IMR-90 (cell line): ENCODE data around the gene RHBDD2. TPM values are rescaled to one million over a fixed set of nuclear protein-coding genes. Genes with fewer than 3 reads are reported as not detected.
"Not testable (repeated sequence)": the region's sequence is repeated elsewhere in the genome, so short reads cannot be mapped to it uniquely, and the experiment has no call there.

ENCODE experiments used
- ATAC-seq: fragments of 200-7000 bp; cut with Tn5 transposase; 2 replicates; pipeline ENCODE4 v1.9.1; 2020; ENCODE audit warnings: low read depth, mild to moderate bottlenecking, moderate library complexity
- BruUV-seq: library from RNA; stranded (reverse); fragments of 400-500 nt; replicated peaks from 2 replicates; lab custom pipeline; 2021; lab: Mats Ljungman, UMichigan
- CTCF ChIA-PET: fragments of 300-600 bp; formaldehyde crosslinking; extraction: SDS; loops from one replicate; lab custom pipeline; 2021; ENCODE audit warnings: antibody characterized with exemption; lab: Yijun Ruan, JAX
- POLR2A ChIA-PET: fragments of 300-600 bp; sonication (Branson Sonifier 250); formaldehyde crosslinking; loops from one replicate; lab custom pipeline; 2022; ENCODE audit warnings: antibody characterized with exemption; ENCODE audit not compliant: unreplicated experiment; lab: Charles Lee
- DNase-seq: peaks from one replicate; pipeline ENCODE4 v3.0.0; 2013
- H2AFZ ChIP-seq: replicated peaks from 2 replicates; pipeline ENCODE3; 2013; ENCODE audit warnings: low read length, mild to moderate bottlenecking; ENCODE audit not compliant: poor library complexity
- H2AK5ac ChIP-seq: 2 replicates; pipeline ENCODE4 v1.6.1; 2013; ENCODE audit warnings: low read depth, low read length, inconsistent platforms
- H2AK9ac ChIP-seq: replicated peaks from 2 replicates; pipeline ENCODE3; 2013; ENCODE audit warnings: mild to moderate bottlenecking, low read depth, low read length, moderate library complexity; ENCODE audit not compliant: poor library complexity
- H2BK120ac ChIP-seq: 2 replicates; pipeline ENCODE4 v1.6.1; 2013; ENCODE audit warnings: low read depth, low read length, inconsistent platforms
- H2BK15ac ChIP-seq: 3 replicates; pipeline ENCODE4 v1.6.1; 2013; ENCODE audit warnings: low read depth, low read length, inconsistent platforms
- H2BK20ac ChIP-seq: 2 replicates; pipeline ENCODE4 v1.6.1; 2013; ENCODE audit warnings: low read depth, mild to moderate bottlenecking, inconsistent platforms, low read length, moderate library complexity
- H2BK5ac ChIP-seq: 2 replicates; pipeline ENCODE4 v1.6.1; 2013; ENCODE audit warnings: mild to moderate bottlenecking, low read depth, low read length, inconsistent platforms; ENCODE audit not compliant: poor library complexity, severe bottlenecking
- H3K14ac ChIP-seq: replicated peaks from 2 replicates; pipeline ENCODE4 v1.6.1; 2013; ENCODE audit warnings: low read depth, low read length, inconsistent platforms
- H3K18ac ChIP-seq: 2 replicates; pipeline ENCODE4 v1.6.1; 2013; ENCODE audit warnings: low read depth, low read length, control low read depth
- H3K23ac ChIP-seq: 2 replicates; pipeline ENCODE4 v1.6.1; 2013; ENCODE audit warnings: low read depth, low read length, inconsistent platforms
- H3K27ac ChIP-seq: 2 replicates; pipeline ENCODE4 v1.5.1; 2013; ENCODE audit warnings: mild to moderate bottlenecking, control low read depth, low read length; ENCODE audit not compliant: insufficient read depth
- H3K27me3 ChIP-seq: 2 replicates; pipeline ENCODE4 v1.6.1; 2013; ENCODE audit warnings: low read length; ENCODE audit not compliant: control insufficient read depth, insufficient read depth
- H3K36me3 ChIP-seq: 2 replicates; pipeline ENCODE4 v1.6.1; 2013; ENCODE audit warnings: low read length, mixed read lengths; ENCODE audit not compliant: control insufficient read depth, insufficient read depth
- H3K4ac ChIP-seq: 2 replicates; pipeline ENCODE4 v1.6.1; 2013; ENCODE audit warnings: low read depth, low read length, inconsistent platforms
- H3K4me1 ChIP-seq: 2 replicates; pipeline ENCODE4 v1.6.1; 2013; ENCODE audit warnings: low read length, mixed read lengths; ENCODE audit not compliant: control insufficient read depth, insufficient read depth
- H3K4me2 ChIP-seq: 2 replicates; pipeline ENCODE4 v1.6.1; 2013; ENCODE audit warnings: low read depth, mild to moderate bottlenecking, control low read depth, low read length, moderate library complexity
- H3K4me3 ChIP-seq: 2 replicates; pipeline ENCODE4 v1.5.1; 2013; ENCODE audit warnings: low read depth, mild to moderate bottlenecking, control low read depth, low read length, moderate library complexity; ENCODE audit not compliant: insufficient read depth
- H3K56ac ChIP-seq: 2 replicates; pipeline ENCODE4 v1.6.1; 2013; ENCODE audit warnings: low read length, inconsistent platforms; ENCODE audit not compliant: insufficient read depth; ENCODE audit errors: extremely low read depth
- H3K79me1 ChIP-seq, 2 experiments: 2 replicates each; pipeline ENCODE4 v1.6.1; 2013; ENCODE audit warnings: low read length in 2 of 2, inconsistent platforms in 1 of 2, low read depth in 1 of 2
- H3K9ac ChIP-seq: 2 replicates; pipeline ENCODE4 v1.6.1; 2013; ENCODE audit warnings: low read depth, low read length, control low read depth
- H3K9me1 ChIP-seq: 2 replicates; pipeline ENCODE4 v1.6.1; 2013; ENCODE audit warnings: low read length, inconsistent platforms; ENCODE audit not compliant: insufficient read depth
- H3K9me3 ChIP-seq: 2 replicates; pipeline ENCODE4 v1.6.1; 2013; ENCODE audit warnings: low read length; ENCODE audit not compliant: control insufficient read depth, insufficient read depth
- H4K20me1 ChIP-seq: 2 replicates; pipeline ENCODE4 v1.6.1; 2013; ENCODE audit warnings: low read length, inconsistent platforms; ENCODE audit not compliant: insufficient read depth
- H4K5ac ChIP-seq: 2 replicates; pipeline ENCODE4 v1.6.1; 2013; ENCODE audit warnings: mild to moderate bottlenecking, low read depth, low read length, control low read depth
- H4K8ac ChIP-seq, 2 experiments: 2 replicates each; pipeline ENCODE4 v1.6.1; 2013; ENCODE audit warnings: low read depth in 2 of 2, low read length in 2 of 2, control low read depth in 1 of 2, inconsistent platforms in 1 of 2
- H4K91ac ChIP-seq: 2 replicates; pipeline ENCODE4 v1.6.1; 2013; ENCODE audit warnings: low read depth, low read length, inconsistent platforms; ENCODE audit not compliant: insufficient read depth
- WGBS, 2 experiments: methylation state at CpG; one replicate each; pipeline versions ENCODE4 v1.1.5 to v1.1.7; 2013; ENCODE audit warnings: missing lambda C conversion rate in 2 of 2; ENCODE audit not compliant: insufficient read length in 1 of 2; ENCODE audit errors: extremely low coverage in 2 of 2; 5-methylcytosine and 5-hydroxymethylcytosine counted together
- dilution Hi-C: fragments of 300-500 bp; cut with HindIII; formaldehyde crosslinking; loops from one replicate; pipeline ENCODE4 v1.14.3; 2018; ENCODE audit warnings: low sequenced_read_pairs; ENCODE audit not compliant: unreplicated experiment
- in situ Hi-C: fragments of 300-500 bp; cut with MboI; formaldehyde crosslinking; loops from 3 replicates; pipeline ENCODE4 v1.14.3; 2019; ENCODE audit warnings: low sequenced_read_pairs, inconsistent platforms, mixed read lengths
- intact Hi-C: fragments of 100-400 bp; cut with micrococcal nuclease; formaldehyde crosslinking; loops from 2 replicates; pipeline ENCODE4 v1.10.0; 2022
- polyA plus RNA-seq, 3 experiments: library from polyadenylated mRNA; depleted of rRNA; stranded (reverse); fragments of >200 nt; gene quantifications; 2 replicates each; pipeline ENCODE4 v1.2.3, GENCODE V29; 2012; ENCODE audit warnings: low replicate concordance in 1 of 3
- total RNA-seq: library from RNA; depleted of rRNA; stranded (reverse); fragments of >200 nt; gene quantifications from 2 replicates; pipeline ENCODE4 v1.2.3, GENCODE V29; 2012

Gene RHBDD2
- total and polyA plus RNA-seq, 2 of the 4 experiments (the other 2 are of a cell fraction), result 9.7 to 42.4 TPM

- intact Hi-C loops, H4K20me1 ChIP-seq, dilution Hi-C loops, H2AFZ ChIP-seq, H3K9ac ChIP-seq, H3K56ac ChIP-seq, H3K27me3 ChIP-seq, H3K23ac ChIP-seq, H3K36me3 ChIP-seq, ATAC-seq, H4K8ac ChIP-seq, H4K91ac ChIP-seq, CTCF ChIA-PET, H3K4ac ChIP-seq, H3K18ac ChIP-seq, H2BK15ac ChIP-seq, H3K9me1 ChIP-seq, H2AK5ac ChIP-seq, H2AK9ac ChIP-seq, H2BK20ac ChIP-seq, BruUV-seq, H3K27ac ChIP-seq, H3K9me3 ChIP-seq, H3K14ac ChIP-seq, in situ Hi-C loops, H3K4me3 ChIP-seq, H3K79me1 ChIP-seq, H4K5ac ChIP-seq, H3K4me2 ChIP-seq, H2BK5ac ChIP-seq, H3K4me1 ChIP-seq, DNase-seq, H2BK120ac ChIP-seq: not testable (repeated sequence)
- POLR2A ChIA-PET, result interaction anchor here (0.6 kb wide), 1 partner anchor 1997 kb away, joined by 9 read pairs; no protein-coding TSS in a partner anchor
- 100% methylated on average over 1 of the region's 14 CpGs; no CpG with 5 or more reads in 1 of the 2 experiments for WGBS, 2 experiments
Measured at GRCh38 chr7:75838281-75838930, 40.4 kb upstream of the RHBDD2 start.
